GM18519 (cell line): Measurements from ENCODE around the gene MUL1.

ENCODE experiments used
- ATAC-seq: cut with Tn5 transposase; IDR thresholded peaks from one replicate; pipeline ENCODE4 v1.9.1; 2021; ENCODE audit warnings: mild to moderate bottlenecking, moderate library complexity; ENCODE audit not compliant: unreplicated experiment, low FRiP score

The MUL1 gene

GRCh38 chr1:20507564-20508410, at the start of gene MUL1:
Gene MUL1 (minus strand): TSS chr1:20508151. CDS start chr1:20508024, 127 bp downstream.
- ATAC-seq: peak; percentile 50

GRCh38 chr1:20555758-20556120, 47.8 kb upstream of the MUL1 start:
- ATAC-seq: no peak

GRCh38 chr1:20555025-20555757, 47.2 kb upstream of the MUL1 start:
- ATAC-seq: no peak

- ATAC-seq: no peak
Measured at GRCh38 chr1:20552728-20553445, 44.9 kb upstream of the MUL1 start.

GRCh38 chr1:20551945-20552727, 44.2 kb upstream of the MUL1 start, which contains the start of gene FAM43B:
Gene FAM43B (plus strand): TSS chr1:20552573. CDS start chr1:20552974, 401 bp downstream.
- no peak for ATAC-seq

- no peak for ATAC-seq
Measured at GRCh38 chr1:20551161-20551560, 43.2 kb upstream of the MUL1 start.

- no peak for ATAC-seq
Measured at GRCh38 chr1:20546637-20547036, 38.7 kb upstream of the MUL1 start.

GRCh38 chr1:20540281-20540680, 32.3 kb upstream of the MUL1 start:
- ATAC-seq: no peak

- ATAC-seq: no peak
Measured at GRCh38 chr1:20538760-20539551, 31.0 kb upstream of the MUL1 start.

- ATAC-seq: no peak
Measured at GRCh38 chr1:20538227-20538626, 30.3 kb upstream of the MUL1 start.

- no peak for ATAC-seq
Measured at GRCh38 chr1:20534659-20535417, 26.9 kb upstream of the MUL1 start.

- ATAC-seq: no peak
Measured at GRCh38 chr1:20533635-20534034, 25.7 kb upstream of the MUL1 start.

- ATAC-seq: no peak
Measured at GRCh38 chr1:20530901-20531300, 22.9 kb upstream of the MUL1 start.

GRCh38 chr1:20530306-20530705, 22.4 kb upstream of the MUL1 start:
- no peak for ATAC-seq

- ATAC-seq: no peak
Measured at GRCh38 chr1:20528221-20528620, 20.3 kb upstream of the MUL1 start.

- no peak for ATAC-seq
Measured at GRCh38 chr1:20526267-20526666, 18.3 kb upstream of the MUL1 start.

GRCh38 chr1:20521960-20522861, 14.3 kb upstream of the MUL1 start:
- ATAC-seq: no peak
